Stomach (tissue), 4 donors: ENCODE results near the gene NFATC2.

Experiments used
- CTCF ChIP-seq, 7 experiments: fragments of 450-650 bp in 4 of 7; fragments of 200-600 bp in 3 of 7; sonication (generic) in 3 of 7; IDR thresholded peaks; one replicate each; pipeline ENCODE4 v1.5.1; 2016 to 2019; ENCODE audit warnings: antibody characterized with exemption in 7 of 7, control low read depth in 2 of 7, mild to moderate bottlenecking in 1 of 7
- POLR2AphosphoS5 ChIP-seq, 3 donors: sonication (generic); formaldehyde crosslinking; IDR thresholded peaks; one replicate each; pipeline ENCODE4 v1.6.1; 2016; ENCODE audit warnings: antibody characterized with exemption in 3 of 3

- TF ChIP-seq CTCF (IDR thresholded peaks at IDR 0.05) (no peak), POLR2AphosphoS5 (IDR thresholded peaks at IDR 0.05) (no peak)
Observed at GRCh38 chr20:51493346-51493791, 49.1 kb downstream of the NFATC2 start.
